SK-N-MC (cell line): ENCODE data around the gene AP2S1.

ENCODE experiments used
- EZH2 ChIP-seq: fragments of 200-600 bp; sonication (generic); IDR thresholded peaks from one replicate; pipeline ENCODE4 v1.6.1; 2017; ENCODE audit warnings: antibody characterized with exemption
- POLR2AphosphoS5 ChIP-seq: IDR thresholded peaks from 2 replicates; pipeline ENCODE4 v1.6.1; 2012; ENCODE audit warnings: mild to moderate bottlenecking, low read depth, low read length, borderline replicate concordance

DNA sequence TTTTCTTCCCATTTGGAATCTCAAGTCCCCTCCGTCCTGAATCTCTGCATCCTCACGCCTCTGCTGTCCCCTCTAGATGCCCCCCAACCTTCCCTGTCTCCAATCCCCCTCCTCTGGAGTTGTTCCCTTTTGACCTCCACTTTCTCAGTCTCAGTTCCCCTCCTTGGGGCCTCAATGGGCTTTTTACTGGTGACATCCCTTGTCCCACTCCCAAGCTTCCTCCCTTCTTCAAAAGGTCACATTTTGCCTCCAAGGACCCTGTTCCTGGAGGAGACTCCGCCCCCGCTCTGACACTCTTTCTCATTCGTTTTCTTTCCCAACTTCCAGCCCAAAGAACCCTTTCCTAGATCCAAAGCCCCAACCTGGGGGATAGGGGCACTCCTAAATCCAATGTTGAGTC lies 1.0 kb downstream of the AP2S1 start:
- TF ChIP-seq POLR2AphosphoS5: no peak
- no peak for TF ChIP-seq EZH2
